IMR-90 (cell line): ENCODE results near the gene HSPB9.

Experiments used
- BHLHE40 ChIP-seq: fragments of 150-350 bp; IDR thresholded peaks from 2 replicates; pipeline ENCODE4 v1.6.1; 2016; ENCODE audit warnings: mild to moderate bottlenecking, low read depth, low read length
- CEBPB ChIP-seq: IDR thresholded peaks from 2 replicates; pipeline ENCODE4 v1.6.1; 2012; ENCODE audit warnings: low read depth, low read length, improper control_type of control experiment
- CTCF ChIP-seq: conservative IDR thresholded peaks from 2 replicates; pipeline ENCODE4 v1.5.1; 2012; ENCODE audit warnings: mild to moderate bottlenecking, low read depth, low read length, improper control_type of control experiment
- FOS ChIP-seq: fragments of 150-350 bp; IDR thresholded peaks from 2 replicates; pipeline ENCODE4 v1.6.1; 2016; ENCODE audit warnings: low read depth, low read length
- MAFK ChIP-seq: IDR thresholded peaks from 2 replicates; pipeline ENCODE4 v1.6.1; 2012; ENCODE audit warnings: low read depth, low read length, improper control_type of control experiment
- NFE2L2 ChIP-seq: fragments of 150-350 bp; IDR thresholded peaks from 2 replicates; pipeline ENCODE4 v1.6.1; 2016; ENCODE audit warnings: low read depth, mild to moderate bottlenecking, low read length
- POLR2A ChIP-seq: IDR thresholded peaks from 2 replicates; pipeline ENCODE4 v1.6.1; 2012; ENCODE audit warnings: mild to moderate bottlenecking, low read depth, low read length
- RAD21 ChIP-seq: IDR thresholded peaks from 2 replicates; pipeline ENCODE4 v1.6.1; 2012; ENCODE audit warnings: low read length, improper control_type of control experiment
- RFX5 ChIP-seq: IDR thresholded peaks from 2 replicates; pipeline ENCODE4 v1.8.0; 2012; ENCODE audit warnings: low read depth, mild to moderate bottlenecking, low read length, moderate library complexity
- SMC3 ChIP-seq: fragments of 150-350 bp; IDR thresholded peaks from 2 replicates; pipeline ENCODE4 v1.6.1; 2016; ENCODE audit warnings: low read depth, mild to moderate bottlenecking, antibody characterized with exemption, low read length, moderate library complexity
- USF2 ChIP-seq: fragments of 150-350 bp; IDR thresholded peaks from 2 replicates; pipeline ENCODE4 v1.6.1; 2017; ENCODE audit warnings: mild to moderate bottlenecking, antibody characterized with exemption, low read length, low read depth

GRCh38 chr17:42081516-42082129, 41.0 kb upstream of the HSPB9 start:
- TF ChIP-seq POLR2A = no peak
- no peak for TF ChIP-seq MAFK
- no peak for TF ChIP-seq CTCF
- no peak for TF ChIP-seq CEBPB
- no peak for TF ChIP-seq USF2
- TF ChIP-seq NFE2L2 = no peak
- TF ChIP-seq FOS = no peak
- no peak for TF ChIP-seq BHLHE40
- TF ChIP-seq RFX5 = no peak
- no peak for TF ChIP-seq RAD21
- no peak for TF ChIP-seq SMC3
